Calu3 (cell line): Measurements from ENCODE around the gene IQCH. TPM values are rescaled to one million over a fixed set of nuclear protein-coding genes. Genes with fewer than 3 reads are reported as not detected.

ENCODE experiments used
- BruUV-seq: library from RNA; stranded (reverse); fragments of 400-500 nt; replicated peaks from 2 replicates; lab custom pipeline; 2021; lab: Mats Ljungman, UMichigan
- CTCF ChIA-PET: fragments of 300-600 bp; sonication (Branson Sonifier 250); formaldehyde crosslinking; loops from one replicate; lab custom pipeline; 2022; ENCODE audit warnings: antibody characterized with exemption; lab: Charles Lee
- DNase-seq: peaks from one replicate; pipeline ENCODE4 v3.0.0; 2022
- H3K27ac Mint-ChIP-seq: one replicate; pipeline ENCODE4 v1.8.0; 2022; ENCODE audit warnings: mixed read lengths; ENCODE audit not compliant: unreplicated experiment
- H3K27me3 Mint-ChIP-seq: one replicate; pipeline ENCODE4 v1.8.0; 2022; ENCODE audit warnings: mixed read lengths; ENCODE audit not compliant: unreplicated experiment
- H3K36me3 Mint-ChIP-seq: one replicate; pipeline ENCODE4 v1.8.0; 2022; ENCODE audit warnings: mild to moderate bottlenecking, moderate library complexity, mixed read lengths; ENCODE audit not compliant: insufficient read depth, unreplicated experiment
- H3K4me1 Mint-ChIP-seq: one replicate; pipeline ENCODE4 v1.8.0; 2022; ENCODE audit warnings: mild to moderate bottlenecking, low read depth, mixed read lengths; ENCODE audit not compliant: unreplicated experiment
- H3K4me3 Mint-ChIP-seq: one replicate; pipeline ENCODE4 v1.8.0; 2022; ENCODE audit warnings: mild to moderate bottlenecking, low read depth, moderate library complexity, mixed read lengths; ENCODE audit not compliant: unreplicated experiment
- H3K9me3 Mint-ChIP-seq: one replicate; pipeline ENCODE4 v1.8.0; 2022; ENCODE audit warnings: low read depth, mixed read lengths; ENCODE audit not compliant: unreplicated experiment
- CTCF ChIP-seq: fragments of 200-600 bp; IDR thresholded peaks from one replicate; pipeline ENCODE4 v1.8.0; 2022; ENCODE audit warnings: antibody characterized with exemption; ENCODE audit not compliant: unreplicated experiment
- intact Hi-C: fragments of 100-400 bp; cut with micrococcal nuclease; formaldehyde crosslinking; loops from one replicate; pipeline ENCODE4 v1.10.0; 2022; ENCODE audit not compliant: unreplicated experiment
- total RNA-seq: library from RNA; stranded (reverse); gene quantifications from 2 replicates; pipeline ENCODE4 v1.2.3, GENCODE V29; 2022

Gene IQCH
- total RNA-seq, 1 experiment from 2014 or later = 5.5 TPM

DNA sequence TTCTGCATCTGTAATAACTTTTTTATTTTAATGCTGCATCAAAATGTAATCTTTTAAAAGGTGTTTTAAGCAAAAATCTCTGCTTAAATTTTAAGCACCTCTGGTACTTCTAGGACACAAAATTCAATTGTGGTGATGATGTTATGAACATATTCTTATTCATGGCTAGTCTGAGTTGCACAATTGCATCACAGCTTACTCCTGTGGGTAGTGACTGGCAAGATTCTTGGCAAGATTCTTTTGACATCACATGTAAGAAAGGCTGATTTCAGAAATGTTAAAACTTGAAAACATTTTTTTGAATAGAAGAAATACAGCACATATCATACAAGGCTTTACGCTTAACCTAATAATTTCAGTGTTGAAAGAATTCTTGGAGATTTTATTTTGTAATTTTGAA is 35.7 kb downstream of the IQCH start:
- Mint-ChIP-seq H3K36me3 (no peaks in the 10 kb centered on the region), H3K4me1 (no peaks in the 10 kb centered on the region), H3K9me3 (no peaks in the 10 kb centered on the region), H3K27ac (no peak overlapping the region), H3K27me3 (no peaks in the 10 kb centered on the region), H3K4me3 (no peak overlapping the region)
- CTCF ChIA-PET = no interaction called here
- no peak for DNase-seq
- intact Hi-C loops = no loop called here
- BruUV-seq = no TSS peak
- TF ChIP-seq CTCF = no peak

DNA sequence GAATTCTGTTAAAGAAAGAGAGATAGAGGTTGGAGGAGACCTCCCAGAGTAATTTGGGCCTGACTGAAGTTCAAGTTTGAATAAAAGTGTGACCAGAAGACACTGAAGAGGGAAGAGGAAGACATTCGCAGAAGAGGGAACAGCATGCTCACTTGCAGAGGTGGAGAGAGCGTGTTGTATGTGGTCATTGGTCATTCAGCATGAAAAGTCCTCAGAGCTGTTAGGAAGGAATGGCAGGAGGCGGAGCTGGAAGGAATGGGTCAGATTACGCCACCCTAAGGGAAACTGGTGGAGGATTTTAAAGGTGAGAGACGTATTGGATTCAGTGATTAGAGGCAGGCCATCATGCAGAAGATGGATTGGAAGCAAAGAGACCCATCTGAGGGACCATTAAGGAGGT is 41.6 kb downstream of the IQCH start:
- Mint-ChIP-seq H3K4me1 (no peaks in the 10 kb centered on the region), H3K27me3 (no peaks in the 10 kb centered on the region), H3K9me3 (no peaks in the 10 kb centered on the region), H3K4me3 (no peak overlapping the region), H3K36me3 (no peaks in the 10 kb centered on the region), H3K27ac (no peak overlapping the region)
- intact Hi-C loops = no loop called here
- CTCF ChIA-PET = no interaction called here
- TF ChIP-seq CTCF = no peak
- DNase-seq = no peak
- BruUV-seq = no TSS peak

- BruUV-seq = no TSS peak
- intact Hi-C loops = no loop called here
- Mint-ChIP-seq H3K4me1 (no peaks in the 10 kb centered on the region), H3K36me3 (no peaks in the 10 kb centered on the region), H3K4me3 (no peak overlapping the region), H3K27ac (no peak overlapping the region), H3K9me3 (no peaks in the 10 kb centered on the region), H3K27me3 (no peaks in the 10 kb centered on the region)
- TF ChIP-seq CTCF = no peak
- CTCF ChIA-PET = no interaction called here
- no peak for DNase-seq
Measured at GRCh38 chr15:67296684-67297083, 42.1 kb downstream of the IQCH start.

GRCh38 chr15:67300266-67301025 is 45.9 kb downstream of the IQCH start:
- Mint-ChIP-seq H3K4me3 (no peak overlapping the region), H3K36me3 (no peaks in the 10 kb centered on the region), H3K4me1 (no peaks in the 10 kb centered on the region), H3K27me3 (no peaks in the 10 kb centered on the region), H3K9me3 (no peaks in the 10 kb centered on the region), H3K27ac (no peak overlapping the region)
- CTCF ChIA-PET = interaction anchor here (0.5 to 0.7 kb wide), 2 partner anchors 60 to 446 kb away, joined by 4 to 6 read pairs; no protein-coding TSS in a partner anchor
- intact Hi-C loops = loop anchor here (10.0 kb wide), 2 partner anchors 236 to 534 kb away; partner anchors contain the start of gene SMAD3
- DNase-seq = no peak
- TF ChIP-seq CTCF = no peak
- no TSS peak for BruUV-seq
